D721Med (cell line): Measurements from ENCODE around the gene HOXB9.

Experiments used
- DNase-seq: peaks from one replicate; pipeline ENCODE4 v3.0.0; 2011; ENCODE audit warnings: low spot score; ENCODE audit not compliant: insufficient read length
- FAIRE-seq: peaks from 2 replicates; lab custom pipeline; 2011; peaks lifted over from hg19 to GRCh38; lab: Jason Lieb, UNC
- TF ChIP-seq, protein P1 (sequence below): IDR thresholded peaks from 2 replicates; pipeline ENCODE4 v1.5.1; 2012; ENCODE audit warnings: mild to moderate bottlenecking, control low read depth; ENCODE audit not compliant: insufficient read depth; ENCODE audit errors: missing control alignments

HOXB9 gene

DNA sequence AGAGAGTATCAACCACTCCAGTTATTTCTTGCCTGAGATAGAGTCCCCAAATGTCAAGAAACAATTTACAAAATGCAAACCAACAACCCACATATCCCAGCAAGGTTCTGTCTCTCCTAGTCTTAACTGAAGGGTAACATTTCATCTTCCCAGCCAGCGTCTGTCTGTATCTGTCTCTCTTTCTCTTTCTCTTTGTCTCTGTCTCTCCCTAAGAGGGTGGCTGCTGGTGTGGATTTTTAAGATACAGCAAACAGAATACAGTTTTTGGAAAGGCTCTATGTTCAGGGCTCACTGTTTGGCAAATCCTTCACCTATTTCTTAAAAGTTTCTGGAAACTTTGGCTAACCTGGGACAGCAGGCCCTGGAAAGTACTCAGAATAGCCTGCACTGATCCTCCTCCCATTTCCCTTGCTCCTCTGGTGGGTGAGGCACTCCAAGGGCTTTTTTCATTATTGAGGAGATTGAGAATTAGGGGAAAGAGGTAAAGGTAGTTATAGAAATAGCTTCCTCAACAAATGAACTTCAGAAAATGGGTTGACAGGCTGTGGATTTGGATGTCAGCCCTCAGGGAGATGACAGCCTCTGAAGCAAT lies 54.2 kb downstream of the HOXB9 start:
- TF ChIP-seq, protein P1, sequence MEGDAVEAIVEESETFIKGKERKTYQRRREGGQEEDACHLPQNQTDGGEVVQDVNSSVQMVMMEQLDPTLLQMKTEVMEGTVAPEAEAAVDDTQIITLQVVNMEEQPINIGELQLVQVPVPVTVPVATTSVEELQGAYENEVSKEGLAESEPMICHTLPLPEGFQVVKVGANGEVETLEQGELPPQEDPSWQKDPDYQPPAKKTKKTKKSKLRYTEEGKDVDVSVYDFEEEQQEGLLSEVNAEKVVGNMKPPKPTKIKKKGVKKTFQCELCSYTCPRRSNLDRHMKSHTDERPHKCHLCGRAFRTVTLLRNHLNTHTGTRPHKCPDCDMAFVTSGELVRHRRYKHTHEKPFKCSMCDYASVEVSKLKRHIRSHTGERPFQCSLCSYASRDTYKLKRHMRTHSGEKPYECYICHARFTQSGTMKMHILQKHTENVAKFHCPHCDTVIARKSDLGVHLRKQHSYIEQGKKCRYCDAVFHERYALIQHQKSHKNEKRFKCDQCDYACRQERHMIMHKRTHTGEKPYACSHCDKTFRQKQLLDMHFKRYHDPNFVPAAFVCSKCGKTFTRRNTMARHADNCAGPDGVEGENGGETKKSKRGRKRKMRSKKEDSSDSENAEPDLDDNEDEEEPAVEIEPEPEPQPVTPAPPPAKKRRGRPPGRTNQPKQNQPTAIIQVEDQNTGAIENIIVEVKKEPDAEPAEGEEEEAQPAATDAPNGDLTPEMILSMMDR: no peak
- no peak for DNase-seq
- no peak for FAIRE-seq
